HUES6 (cell line): ENCODE data around the gene MAPK11.

Experiments used
- H3K27ac ChIP-seq: 2 replicates; pipeline ENCODE4 v1.7.0; 2013; ENCODE audit warnings: low read depth, mild to moderate bottlenecking, low read length, inconsistent platforms
- H3K27me3 ChIP-seq: 2 replicates; pipeline ENCODE4 v1.6.1; 2013; ENCODE audit warnings: low read length; ENCODE audit not compliant: control insufficient read depth, insufficient read depth
- H3K36me3 ChIP-seq: 2 replicates; pipeline ENCODE4 v1.6.1; 2013; ENCODE audit warnings: low read length; ENCODE audit not compliant: control insufficient read depth, insufficient read depth
- H3K4me1 ChIP-seq: 2 replicates; pipeline ENCODE4 v1.6.1; 2013; ENCODE audit warnings: low read length; ENCODE audit not compliant: control insufficient read depth, insufficient read depth
- H3K4me3 ChIP-seq: 2 replicates; pipeline ENCODE4 v1.5.1; 2013; ENCODE audit warnings: low read depth, low read length
- H3K9ac ChIP-seq: one replicate; pipeline ENCODE4 v1.6.1; 2013; ENCODE audit warnings: mild to moderate bottlenecking, low read length
- H3K9me3 ChIP-seq: 2 replicates; pipeline ENCODE4 v1.6.1; 2013; ENCODE audit warnings: low read depth, low read length; ENCODE audit not compliant: control insufficient read depth, insufficient read depth

The MAPK11 gene

GRCh38 chr22:50307890-50308596 lies 37.9 kb upstream of the MAPK11 start:
- no peak overlapping the region for H3K4me3 ChIP-seq
- H3K4me1 ChIP-seq, result peaks cover 41% of the 10 kb centered on the region
- H3K27ac ChIP-seq, result no peak overlapping the region
- H3K9me3 ChIP-seq, result no peaks in the 10 kb centered on the region
- no peaks in the 10 kb centered on the region for H3K27me3 ChIP-seq
- H3K9ac ChIP-seq, result no peak overlapping the region
- H3K36me3 ChIP-seq, result no peaks in the 10 kb centered on the region

GRCh38 chr22:50306753-50307749 lies 36.9 kb upstream of the MAPK11 start, which contains the start of gene PLXNB2:
Gene PLXNB2 (minus strand): TSS chr22:50307646. CDS start chr22:50290584, 17,062 bp downstream.
- Histone ChIP-seq H3K27me3 (no peaks in the 10 kb centered on the region), H3K36me3 (no peaks in the 10 kb centered on the region), H3K9ac (peak within 1 kb of the TSS; percentile 72), H3K9me3 (no peaks in the 10 kb centered on the region), H3K4me3 (peak within 1 kb of the TSS; percentile 81), H3K4me1 (peaks cover 41% of the 10 kb centered on the region), H3K27ac (no peak within 1 kb of the TSS; the same call in 1 of the 2 replicates)

GRCh38 chr22:50305923-50306566 lies 35.9 kb upstream of the MAPK11 start:
- Histone ChIP-seq H3K4me3 (peak overlapping the region; percentile 81), H3K27me3 (no peaks in the 10 kb centered on the region), H3K9me3 (no peaks in the 10 kb centered on the region), H3K27ac (no peak overlapping the region), H3K36me3 (no peaks in the 10 kb centered on the region), H3K4me1 (peaks cover 44% of the 10 kb centered on the region), H3K9ac (peak overlapping the region; percentile 22)

GRCh38 chr22:50305393-50305922 lies 35.3 kb upstream of the MAPK11 start:
- no peaks in the 10 kb centered on the region for H3K27me3 ChIP-seq
- H3K9me3 ChIP-seq, result no peaks in the 10 kb centered on the region
- H3K36me3 ChIP-seq, result no peaks in the 10 kb centered on the region
- no peak overlapping the region for H3K9ac ChIP-seq
- H3K4me1 ChIP-seq, result peaks cover 49% of the 10 kb centered on the region
- H3K27ac ChIP-seq, result no peak overlapping the region
- H3K4me3 ChIP-seq, result no peak overlapping the region

GRCh38 chr22:50304528-50305392 lies 34.6 kb upstream of the MAPK11 start:
- H3K36me3 ChIP-seq, result no peaks in the 10 kb centered on the region
- H3K4me1 ChIP-seq, result peaks cover 49% of the 10 kb centered on the region
- H3K9me3 ChIP-seq, result no peaks in the 10 kb centered on the region
- H3K27ac ChIP-seq, result no peak overlapping the region
- no peaks in the 10 kb centered on the region for H3K27me3 ChIP-seq
- peak overlapping the region; percentile 8 for H3K9ac ChIP-seq
- no peak overlapping the region for H3K4me3 ChIP-seq

GRCh38 chr22:50303848-50304527 lies 33.8 kb upstream of the MAPK11 start:
- H3K4me3 ChIP-seq, result no peak overlapping the region
- H3K27me3 ChIP-seq, result no peaks in the 10 kb centered on the region
- H3K9me3 ChIP-seq, result no peaks in the 10 kb centered on the region
- peaks cover 48% of the 10 kb centered on the region for H3K4me1 ChIP-seq
- H3K36me3 ChIP-seq, result no peaks in the 10 kb centered on the region
- H3K27ac ChIP-seq, result no peak overlapping the region
- H3K9ac ChIP-seq, result no peak overlapping the region

- H3K9ac ChIP-seq, result no peak overlapping the region
- no peaks in the 10 kb centered on the region for H3K9me3 ChIP-seq
- no peaks in the 10 kb centered on the region for H3K36me3 ChIP-seq
- no peaks in the 10 kb centered on the region for H3K27me3 ChIP-seq
- H3K4me1 ChIP-seq, result peaks cover 49% of the 10 kb centered on the region
- H3K27ac ChIP-seq, result no peak overlapping the region
- H3K4me3 ChIP-seq, result no peak overlapping the region
Measured at GRCh38 chr22:50303515-50303847, 33.3 kb upstream of the MAPK11 start.

- H3K4me3 ChIP-seq, result no peak overlapping the region
- no peak overlapping the region for H3K9ac ChIP-seq
- no peaks in the 10 kb centered on the region for H3K36me3 ChIP-seq
- no peak overlapping the region for H3K27ac ChIP-seq
- peaks cover 43% of the 10 kb centered on the region for H3K4me1 ChIP-seq
- no peaks in the 10 kb centered on the region for H3K27me3 ChIP-seq
- no peaks in the 10 kb centered on the region for H3K9me3 ChIP-seq
Measured at GRCh38 chr22:50302564-50302963, 32.4 kb upstream of the MAPK11 start.

- no peaks in the 10 kb centered on the region for H3K27me3 ChIP-seq
- H3K9me3 ChIP-seq, result no peaks in the 10 kb centered on the region
- no peak overlapping the region for H3K4me3 ChIP-seq
- no peaks in the 10 kb centered on the region for H3K36me3 ChIP-seq
- H3K27ac ChIP-seq, result no peak overlapping the region
- H3K4me1 ChIP-seq, result peaks cover 44% of the 10 kb centered on the region
- no peak overlapping the region for H3K9ac ChIP-seq
Measured at GRCh38 chr22:50302041-50302541, 31.9 kb upstream of the MAPK11 start.
